SK-N-SH (cell line): ENCODE results near the gene PADI2. TPM values are rescaled to one million over a fixed set of nuclear protein-coding genes. Genes with fewer than 3 reads are reported as not detected.
A peak's percentile ranks its signal among the peaks of the same experiment; 100 is the strongest.

Source experiments
- CTCF ChIA-PET: fragments of 300-600, 350-600 bp; formaldehyde crosslinking; extraction: SDS; loops from one replicate; lab custom pipeline; 2021; lab: Yijun Ruan, JAX
- POLR2A ChIA-PET: fragments of 350-600 bp; sonication (Branson Sonifier 250); formaldehyde crosslinking; extraction: SDS; loops from one replicate; lab custom pipeline; 2020; ENCODE audit warnings: antibody characterized with exemption, inconsistent platforms; lab: Yijun Ruan, JAX
- DNase-seq: peaks from one replicate; pipeline ENCODE4 v3.0.0; 2012
- H2AFZ ChIP-seq: fragments of 200-600 bp; sonication (generic); 2 replicates; pipeline ENCODE4 v1.8.1; 2016; ENCODE audit warnings: antibody characterized with exemption, mild to moderate bottlenecking, low read depth
- H3F3A ChIP-seq: fragments of 200-600 bp; sonication (generic); replicated peaks from 2 replicates; pipeline ENCODE3; 2016; ENCODE audit warnings: antibody characterized with exemption, mild to moderate bottlenecking; ENCODE audit not compliant: insufficient read depth
- H3K27ac ChIP-seq, 2 experiments: fragments of 200-500 bp in 1 of 2; fragments of 200-600 bp in 1 of 2; sonication (Bioruptor generic) in 1 of 2; sonication (generic), shearing (Covaris generic) in 1 of 2; 2 replicates each; pipeline versions ENCODE4 v1.5.1 to v1.6.1; 2014 to 2016; ENCODE audit warnings: low read depth in 2 of 2, inconsistent platforms in 1 of 2, low read length in 1 of 2, mild to moderate bottlenecking in 1 of 2, mixed read lengths in 1 of 2
- H3K27me3 ChIP-seq: fragments of 200-600 bp; sonication (generic), shearing (Covaris generic); 2 replicates; pipeline ENCODE4 v1.6.1; 2016; ENCODE audit warnings: mixed run types; ENCODE audit not compliant: insufficient read depth
- H3K36me3 ChIP-seq, 2 experiments: fragments of 200-500 bp in 1 of 2; fragments of 200-600 bp in 1 of 2; sonication (Bioruptor generic) in 1 of 2; sonication (generic) in 1 of 2; replicated peaks in 1 of 2; 2 replicates each; pipeline versions ENCODE3 to v1.5.1; 2014 to 2016; ENCODE audit warnings: low read length in 1 of 2, mild to moderate bottlenecking in 1 of 2; ENCODE audit not compliant: insufficient read depth in 2 of 2, control insufficient read depth in 1 of 2
- H3K4me1 ChIP-seq, 2 experiments: fragments of 200-500 bp in 1 of 2; fragments of 200-600 bp in 1 of 2; sonication (Bioruptor generic) in 1 of 2; sonication (generic), shearing (Covaris generic) in 1 of 2; 2 replicates each; pipeline versions ENCODE4 v1.5.1 to v1.6.1; 2014 to 2016; ENCODE audit warnings: low read depth in 1 of 2, low read length in 1 of 2, mixed run types in 1 of 2; ENCODE audit not compliant: insufficient read depth in 2 of 2, control insufficient read depth in 1 of 2
- H3K4me2 ChIP-seq: fragments of 200-600 bp; sonication (generic), shearing (Covaris generic); 2 replicates; pipeline ENCODE4 v1.6.1; 2017; ENCODE audit warnings: mixed run types
- H3K4me3 ChIP-seq, 2 experiments: fragments of 200-500 bp in 1 of 2; fragments of 200-600 bp in 1 of 2; sonication (Bioruptor generic) in 1 of 2; sonication (generic), shearing (Covaris generic) in 1 of 2; 2 replicates each; pipeline versions ENCODE4 v1.5.1 to v1.8.1; 2014 to 2016; ENCODE audit warnings: low read depth in 2 of 2, inconsistent platforms in 1 of 2, low read length in 1 of 2, mild to moderate bottlenecking in 1 of 2, mixed read lengths in 1 of 2, moderate library complexity in 1 of 2
- H3K79me2 ChIP-seq: fragments of 200-600 bp; sonication (generic); 2 replicates; pipeline ENCODE4 v1.8.1; 2017; ENCODE audit warnings: mild to moderate bottlenecking; ENCODE audit not compliant: insufficient read depth
- H3K9ac ChIP-seq: fragments of 200-600 bp; sonication (generic); 2 replicates; pipeline ENCODE4 v1.6.1; 2017; ENCODE audit warnings: mixed run types
- H3K9me2 ChIP-seq: fragments of 200-600 bp; sonication (generic); 2 replicates; pipeline ENCODE4 v1.6.1; 2017; ENCODE audit warnings: mixed run types
- H3K9me3 ChIP-seq: fragments of 200-600 bp; sonication (generic); 2 replicates; pipeline ENCODE4 v1.6.1; 2017; ENCODE audit warnings: mixed run types, mild to moderate bottlenecking, moderate library complexity
- H4K20me1 ChIP-seq: fragments of 200-600 bp; sonication (generic); 2 replicates; pipeline ENCODE4 v1.6.1; 2017; ENCODE audit warnings: mild to moderate bottlenecking, mixed run types; ENCODE audit not compliant: insufficient read depth
- EP300 ChIP-seq, 2 experiments: IDR thresholded peaks; 2 replicates each; pipeline versions ENCODE4 v1.4.0 to v1.6.1; 2012; ENCODE audit warnings: borderline replicate concordance in 1 of 2, low read depth in 1 of 2, low read length in 1 of 2
- FOSL2 ChIP-seq: IDR thresholded peaks from 2 replicates; pipeline ENCODE4 v1.4.0; 2012; ENCODE audit warnings: low read depth, mild to moderate bottlenecking, moderate library complexity, borderline replicate concordance
- MXI1 ChIP-seq: IDR thresholded peaks from 2 replicates; pipeline ENCODE4 v1.6.1; 2012; ENCODE audit warnings: mild to moderate bottlenecking, low read depth, low read length, improper control_type of control experiment
- NFIC ChIP-seq: IDR thresholded peaks from 2 replicates; pipeline ENCODE4 v1.4.0; 2012; ENCODE audit warnings: borderline replicate concordance
- RFX5 ChIP-seq: IDR thresholded peaks from 2 replicates; pipeline ENCODE4 v1.6.1; 2012; ENCODE audit warnings: mild to moderate bottlenecking, improper control_type of control experiment, low read length
- RXRA ChIP-seq: IDR thresholded peaks from 2 replicates; pipeline ENCODE4 v1.4.0; 2012; ENCODE audit warnings: low read depth, mild to moderate bottlenecking, borderline replicate concordance
- TCF12 ChIP-seq: IDR thresholded peaks from 2 replicates; pipeline ENCODE4 v1.4.0; 2012
- TEAD4 ChIP-seq: IDR thresholded peaks from 2 replicates; pipeline ENCODE4 v1.4.0; 2012; ENCODE audit warnings: mild to moderate bottlenecking, borderline replicate concordance; ENCODE audit not compliant: insufficient read depth
- WGBS: methylation state at CpG from one replicate; pipeline ENCODE4 v1.1.6; 2017; ENCODE audit warnings: low lambda C conversion rate; 5-methylcytosine and 5-hydroxymethylcytosine counted together
- polyA plus RNA-seq, 3 experiments: library from polyadenylated mRNA; depleted of rRNA; stranded (reverse); fragments of >200 nt; gene quantifications; 2 replicates each; pipeline ENCODE4 v1.2.3, GENCODE V29; 2012
- TF ChIP-seq, protein P1 (sequence below): IDR thresholded peaks from 2 replicates; pipeline ENCODE4 v1.4.0; 2012; ENCODE audit warnings: low read depth
- TF ChIP-seq, protein P2 (sequence below): fragments of 150-350 bp; IDR thresholded peaks from 2 replicates; pipeline ENCODE4 v1.6.1; 2017; ENCODE audit warnings: antibody characterized with exemption, low read length, low read depth, borderline replicate concordance
- TF ChIP-seq, protein P3 (sequence below): IDR thresholded peaks from 2 replicates; pipeline ENCODE4 v1.4.0; 2012; ENCODE audit warnings: low read depth, borderline replicate concordance
- TF ChIP-seq, protein P4 (sequence below): fragments of 200-600 bp; sonication (generic); IDR thresholded peaks from 2 replicates; pipeline ENCODE4 v1.6.1; 2017; ENCODE audit warnings: antibody characterized with exemption, mild to moderate bottlenecking, moderate library complexity
- TF ChIP-seq, protein P5 (sequence below): IDR thresholded peaks from 2 replicates; pipeline ENCODE4; 2012

Gene PADI2
- polyA plus RNA-seq, 1 of the 3 experiments (the other 2 are of a cell fraction): 0.58 TPM

DNA sequence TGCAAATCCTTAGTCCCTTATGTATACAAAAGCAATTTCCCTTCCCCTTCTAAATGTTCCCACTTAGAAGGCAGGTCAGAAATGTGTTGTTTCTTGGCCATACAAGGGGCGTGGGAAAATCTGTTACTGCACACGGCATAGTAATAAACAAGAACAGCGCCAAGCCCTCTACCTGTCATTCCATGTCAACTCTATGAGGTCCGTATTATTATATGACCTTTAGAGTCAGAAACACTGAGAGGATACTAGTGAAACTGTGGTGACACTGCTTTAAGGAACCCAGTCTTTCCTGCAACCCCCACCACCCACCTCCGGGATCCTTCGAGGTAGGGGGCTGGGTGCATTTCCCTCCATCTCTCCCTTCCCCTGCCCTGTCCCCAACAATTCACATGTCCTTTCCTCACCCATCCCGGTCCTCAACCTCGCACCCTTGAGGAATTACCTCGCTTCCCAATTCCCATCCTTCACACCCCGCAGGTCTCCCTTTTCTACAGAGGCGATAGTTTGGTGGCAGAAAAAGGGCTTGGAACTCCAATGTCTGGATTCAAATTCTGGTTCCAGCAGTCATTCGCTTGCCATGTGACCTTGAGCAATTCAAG, 66.1 kb downstream of the PADI2 start:
- peak overlapping the region; percentile 50 to 78; a peak in 2 of 4 replicates for H3K27ac ChIP-seq
- no peaks in the 10 kb centered on the region for H3K9me3 ChIP-seq
- TF ChIP-seq EP300 (IDR thresholded peaks at IDR 0.05; ENCODE audit: borderline replicate concordance in 1 of 2, low read depth in 1 of 2, low read length in 1 of 2) (no peak), TEAD4 (no peak), RXRA (no peak), NFIC (no peak), MXI1 (no peak), FOSL2 (no peak), RFX5 (no peak), TCF12 (no peak)
- TF ChIP-seq, protein P1, sequence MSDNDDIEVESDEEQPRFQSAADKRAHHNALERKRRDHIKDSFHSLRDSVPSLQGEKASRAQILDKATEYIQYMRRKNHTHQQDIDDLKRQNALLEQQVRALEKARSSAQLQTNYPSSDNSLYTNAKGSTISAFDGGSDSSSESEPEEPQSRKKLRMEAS: no peak
- TF ChIP-seq, protein P2, sequence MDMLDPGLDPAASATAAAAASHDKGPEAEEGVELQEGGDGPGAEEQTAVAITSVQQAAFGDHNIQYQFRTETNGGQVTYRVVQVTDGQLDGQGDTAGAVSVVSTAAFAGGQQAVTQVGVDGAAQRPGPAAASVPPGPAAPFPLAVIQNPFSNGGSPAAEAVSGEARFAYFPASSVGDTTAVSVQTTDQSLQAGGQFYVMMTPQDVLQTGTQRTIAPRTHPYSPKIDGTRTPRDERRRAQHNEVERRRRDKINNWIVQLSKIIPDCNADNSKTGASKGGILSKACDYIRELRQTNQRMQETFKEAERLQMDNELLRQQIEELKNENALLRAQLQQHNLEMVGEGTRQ: no peak
- TF ChIP-seq, protein P3, sequence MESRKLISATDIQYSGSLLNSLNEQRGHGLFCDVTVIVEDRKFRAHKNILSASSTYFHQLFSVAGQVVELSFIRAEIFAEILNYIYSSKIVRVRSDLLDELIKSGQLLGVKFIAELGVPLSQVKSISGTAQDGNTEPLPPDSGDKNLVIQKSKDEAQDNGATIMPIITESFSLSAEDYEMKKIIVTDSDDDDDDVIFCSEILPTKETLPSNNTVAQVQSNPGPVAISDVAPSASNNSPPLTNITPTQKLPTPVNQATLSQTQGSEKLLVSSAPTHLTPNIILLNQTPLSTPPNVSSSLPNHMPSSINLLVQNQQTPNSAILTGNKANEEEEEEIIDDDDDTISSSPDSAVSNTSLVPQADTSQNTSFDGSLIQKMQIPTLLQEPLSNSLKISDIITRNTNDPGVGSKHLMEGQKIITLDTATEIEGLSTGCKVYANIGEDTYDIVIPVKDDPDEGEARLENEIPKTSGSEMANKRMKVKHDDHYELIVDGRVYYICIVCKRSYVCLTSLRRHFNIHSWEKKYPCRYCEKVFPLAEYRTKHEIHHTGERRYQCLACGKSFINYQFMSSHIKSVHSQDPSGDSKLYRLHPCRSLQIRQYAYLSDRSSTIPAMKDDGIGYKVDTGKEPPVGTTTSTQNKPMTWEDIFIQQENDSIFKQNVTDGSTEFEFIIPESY: no peak
- TF ChIP-seq, protein P4, sequence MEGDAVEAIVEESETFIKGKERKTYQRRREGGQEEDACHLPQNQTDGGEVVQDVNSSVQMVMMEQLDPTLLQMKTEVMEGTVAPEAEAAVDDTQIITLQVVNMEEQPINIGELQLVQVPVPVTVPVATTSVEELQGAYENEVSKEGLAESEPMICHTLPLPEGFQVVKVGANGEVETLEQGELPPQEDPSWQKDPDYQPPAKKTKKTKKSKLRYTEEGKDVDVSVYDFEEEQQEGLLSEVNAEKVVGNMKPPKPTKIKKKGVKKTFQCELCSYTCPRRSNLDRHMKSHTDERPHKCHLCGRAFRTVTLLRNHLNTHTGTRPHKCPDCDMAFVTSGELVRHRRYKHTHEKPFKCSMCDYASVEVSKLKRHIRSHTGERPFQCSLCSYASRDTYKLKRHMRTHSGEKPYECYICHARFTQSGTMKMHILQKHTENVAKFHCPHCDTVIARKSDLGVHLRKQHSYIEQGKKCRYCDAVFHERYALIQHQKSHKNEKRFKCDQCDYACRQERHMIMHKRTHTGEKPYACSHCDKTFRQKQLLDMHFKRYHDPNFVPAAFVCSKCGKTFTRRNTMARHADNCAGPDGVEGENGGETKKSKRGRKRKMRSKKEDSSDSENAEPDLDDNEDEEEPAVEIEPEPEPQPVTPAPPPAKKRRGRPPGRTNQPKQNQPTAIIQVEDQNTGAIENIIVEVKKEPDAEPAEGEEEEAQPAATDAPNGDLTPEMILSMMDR: no peak
- TF ChIP-seq, protein P5, sequence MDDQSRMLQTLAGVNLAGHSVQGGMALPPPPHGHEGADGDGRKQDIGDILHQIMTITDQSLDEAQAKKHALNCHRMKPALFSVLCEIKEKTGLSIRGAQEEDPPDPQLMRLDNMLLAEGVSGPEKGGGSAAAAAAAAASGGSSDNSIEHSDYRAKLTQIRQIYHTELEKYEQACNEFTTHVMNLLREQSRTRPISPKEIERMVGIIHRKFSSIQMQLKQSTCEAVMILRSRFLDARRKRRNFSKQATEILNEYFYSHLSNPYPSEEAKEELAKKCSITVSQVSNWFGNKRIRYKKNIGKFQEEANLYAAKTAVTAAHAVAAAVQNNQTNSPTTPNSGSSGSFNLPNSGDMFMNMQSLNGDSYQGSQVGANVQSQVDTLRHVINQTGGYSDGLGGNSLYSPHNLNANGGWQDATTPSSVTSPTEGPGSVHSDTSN: no peak
- peaks cover 8 to 16% of the 10 kb centered on the region in 2 experiments for H3K36me3 ChIP-seq
- CTCF ChIA-PET: interaction anchor here (0.6 to 24.3 kb wide), 2 partner anchors 15 to 94 kb away, joined by 3 to 408 read pairs; no protein-coding TSS in a partner anchor
- H3K4me1 ChIP-seq: peaks cover 8 to 11% of the 10 kb centered on the region in 2 experiments; a peak in 3 of 4 replicates
- H3K27me3 ChIP-seq: peaks cover under 1% of the 10 kb centered on the region; the same call in 1 of the 2 replicates
- peaks cover 6% of the 10 kb centered on the region for H3F3A ChIP-seq
- H2AFZ ChIP-seq: peak overlapping the region; percentile 74; the same call in 1 of the 2 replicates
- DNase-seq: no peak
- POLR2A ChIA-PET: no interaction called here
- no peaks in the 10 kb centered on the region for H3K9me2 ChIP-seq
- peak overlapping the region; percentile 74 for H3K9ac ChIP-seq
- H3K79me2 ChIP-seq: peaks cover 56% of the 10 kb centered on the region
- H3K4me2 ChIP-seq: peak overlapping the region; percentile 94
- H3K4me3 ChIP-seq: peak overlapping the region; percentile 87 to 96
- WGBS: 6% methylated on average over 12 of the region's 12 CpGs
- no peaks in the 10 kb centered on the region for H4K20me1 ChIP-seq
